GM23248 (cell line): ENCODE data around the gene MIX23. TPM values are rescaled to one million over a fixed set of nuclear protein-coding genes. Genes with fewer than 3 reads are reported as not detected.

Experiments used
- DNase-seq: peaks from one replicate; pipeline ENCODE4 v3.0.0-alpha.2; 2015
- H2AFZ ChIP-seq: fragments of 200-600 bp; sonication (generic); 2 replicates; pipeline ENCODE4 v1.6.1; 2016; ENCODE audit warnings: antibody characterized with exemption
- H3F3A ChIP-seq: fragments of 200-600 bp; sonication (generic); 2 replicates; pipeline ENCODE4 v1.6.1; 2016; ENCODE audit warnings: mild to moderate bottlenecking, antibody characterized with exemption, mixed run types; ENCODE audit not compliant: insufficient read depth
- H3K27ac ChIP-seq: fragments of 200-600 bp; sonication (generic); 2 replicates; pipeline ENCODE4 v1.5.1; 2016; ENCODE audit warnings: mild to moderate bottlenecking
- H3K27me3 ChIP-seq: fragments of 200-600 bp; sonication (generic); replicated peaks from 2 replicates; pipeline ENCODE4 v1.6.1; 2016; ENCODE audit warnings: mild to moderate bottlenecking; ENCODE audit not compliant: insufficient read depth
- H3K36me3 ChIP-seq: fragments of 200-600 bp; sonication (generic); 2 replicates; pipeline ENCODE4 v1.6.1; 2016; ENCODE audit warnings: low read depth, mild to moderate bottlenecking
- H3K4me1 ChIP-seq: fragments of 200-600 bp; sonication (generic); 2 replicates; pipeline ENCODE4 v1.6.1; 2016; ENCODE audit warnings: mild to moderate bottlenecking; ENCODE audit not compliant: insufficient read depth
- H3K4me2 ChIP-seq: fragments of 200-600 bp; sonication (generic); one replicate; pipeline ENCODE4 v1.6.1; 2016; ENCODE audit warnings: mild to moderate bottlenecking; ENCODE audit not compliant: unreplicated experiment
- H3K4me3 ChIP-seq: fragments of 200-600 bp; sonication (generic); 2 replicates; pipeline ENCODE4 v1.5.1; 2016; ENCODE audit warnings: mild to moderate bottlenecking
- H3K79me2 ChIP-seq: fragments of 200-600 bp; sonication (generic); 2 replicates; pipeline ENCODE4 v1.6.1; 2016; ENCODE audit warnings: mild to moderate bottlenecking; ENCODE audit not compliant: insufficient read depth
- H3K9ac ChIP-seq: fragments of 200-600 bp; sonication (generic); 2 replicates; pipeline ENCODE4 v1.6.1; 2016; ENCODE audit warnings: mild to moderate bottlenecking
- H3K9me2 ChIP-seq: fragments of 200-600 bp; sonication (generic); 2 replicates; pipeline ENCODE4 v1.6.1; 2016; ENCODE audit warnings: mixed run types, mild to moderate bottlenecking, moderate library complexity; ENCODE audit not compliant: insufficient read depth
- H3K9me3 ChIP-seq: fragments of 200-600 bp; sonication (generic); one replicate; pipeline ENCODE4 v1.6.1; 2017; ENCODE audit warnings: low read depth
- H4K20me1 ChIP-seq: fragments of 200-600 bp; sonication (generic); 2 replicates; pipeline ENCODE4 v1.6.0; 2016; ENCODE audit not compliant: insufficient read depth
- EZH2 ChIP-seq: fragments of 200-600 bp; sonication (generic); IDR thresholded peaks from 2 replicates; pipeline ENCODE4 v1.6.1; 2018; ENCODE audit warnings: antibody characterized with exemption, mild to moderate bottlenecking; ENCODE audit not compliant: insufficient read depth, poor library complexity, severe bottlenecking
- EZH2phosphoT487 ChIP-seq: fragments of 200-600 bp; sonication (generic); IDR thresholded peaks from 2 replicates; pipeline ENCODE4 v1.6.1; 2018; ENCODE audit warnings: antibody characterized with exemption, moderate library complexity, mild to moderate bottlenecking, low read depth; ENCODE audit not compliant: insufficient read depth
- WGBS, 2 experiments: methylation state at CpG; one replicate each; pipeline ENCODE4 v1.1.6; 2015 to 2017; ENCODE audit warnings: low lambda C conversion rate in 2 of 2, low coverage in 1 of 2; ENCODE audit errors: missing lambda C conversion rate in 2 of 2; 5-methylcytosine and 5-hydroxymethylcytosine counted together
- in situ Hi-C: fragments of 300-500 bp; cut with MboI; formaldehyde crosslinking; loops from 2 replicates; pipeline ENCODE4 v1.15.0; 2020
- polyA plus RNA-seq: library from polyadenylated mRNA; unstranded; fragments of >200 nt; fragmentation: Nextera tagmentation; extraction: Ambion mirVana; gene quantifications from 2 replicates; pipeline ENCODE4 v1.2.1, GENCODE V29; 2016
- total RNA-seq: library from RNA; depleted of rRNA; stranded (reverse); fragments of >200 nt; shearing (Covaris generic); gene quantifications from 2 replicates; pipeline ENCODE4 v1.2.3, GENCODE V29; 2014

The MIX23 gene
- total and polyA plus RNA-seq, 2 experiments from 2014 or later, result 12.3 to 22.7 TPM

DNA sequence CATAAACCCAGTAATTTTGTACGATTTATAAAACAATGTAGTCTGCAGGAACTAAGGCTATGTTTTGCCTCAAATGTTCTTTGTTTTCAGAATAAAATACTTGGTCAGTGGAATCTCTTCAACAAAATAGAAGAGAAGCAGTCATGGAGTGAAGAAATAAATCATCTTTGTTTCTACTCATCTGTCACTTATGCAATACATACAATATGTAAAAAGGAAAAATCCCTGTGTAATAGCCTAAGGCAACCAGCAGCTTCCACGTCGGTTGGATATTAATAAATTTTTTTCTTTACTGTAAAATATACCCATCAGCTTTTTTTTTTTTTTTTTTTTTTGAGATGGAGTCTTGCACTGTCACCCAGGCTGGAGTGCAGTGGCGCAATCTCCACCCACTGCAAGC lies 38.1 kb upstream of the MIX23 start:
- DNase-seq, result no peak
- peaks cover 52% of the 10 kb centered on the region for H3F3A ChIP-seq
- no peak for TF ChIP-seq EZH2
- no peak for TF ChIP-seq EZH2phosphoT487
- no peaks in the 10 kb centered on the region for H3K27me3 ChIP-seq
- peaks cover 82% of the 10 kb centered on the region for H3K79me2 ChIP-seq
- no peak overlapping the region for H3K9ac ChIP-seq
- no peaks in the 10 kb centered on the region for H3K9me2 ChIP-seq
- H4K20me1 ChIP-seq, result no peaks in the 10 kb centered on the region
- H3K9me3 ChIP-seq, result no peaks in the 10 kb centered on the region
- no peak overlapping the region for H3K4me2 ChIP-seq
- WGBS, 2 experiments, result 96 to 99% methylated on average over 4 of the region's 4 CpGs
- no peak overlapping the region for H2AFZ ChIP-seq
- no peak overlapping the region for H3K4me3 ChIP-seq
- peaks cover 32% of the 10 kb centered on the region; the same call in 1 of the 2 replicates for H3K36me3 ChIP-seq
- no peak overlapping the region for H3K27ac ChIP-seq
- no peaks in the 10 kb centered on the region for H3K4me1 ChIP-seq
- in situ Hi-C loops, result no loop called here

- H3F3A ChIP-seq, result peaks cover 23% of the 10 kb centered on the region; the same call in 1 of the 2 replicates
- H2AFZ ChIP-seq, result peak overlapping the region; percentile 93
- no peaks in the 10 kb centered on the region for H3K9me3 ChIP-seq
- H3K27ac ChIP-seq, result peak overlapping the region; percentile 88
- TF ChIP-seq EZH2phosphoT487 (no peak), EZH2 (no peak)
- no peaks in the 10 kb centered on the region for H3K27me3 ChIP-seq
- peaks cover 85% of the 10 kb centered on the region for H3K79me2 ChIP-seq
- no peaks in the 10 kb centered on the region for H4K20me1 ChIP-seq
- H3K9me2 ChIP-seq, result no peaks in the 10 kb centered on the region
- H3K4me3 ChIP-seq, result peak overlapping the region; percentile 98
- DNase-seq, result peak; percentile 42
- 31 to 33% methylated on average over 14 of the region's 14 CpGs for WGBS, 2 experiments
- H3K36me3 ChIP-seq, result peaks cover 4% of the 10 kb centered on the region; the same call in 1 of the 2 replicates
- in situ Hi-C loops, result no loop called here
- peak overlapping the region; percentile 94 for H3K4me2 ChIP-seq
- peaks cover 9% of the 10 kb centered on the region for H3K4me1 ChIP-seq
- peak overlapping the region; percentile 97 for H3K9ac ChIP-seq
Measured at GRCh38 chr3:122416966-122417365, 33.9 kb upstream of the MIX23 start.

DNA sequence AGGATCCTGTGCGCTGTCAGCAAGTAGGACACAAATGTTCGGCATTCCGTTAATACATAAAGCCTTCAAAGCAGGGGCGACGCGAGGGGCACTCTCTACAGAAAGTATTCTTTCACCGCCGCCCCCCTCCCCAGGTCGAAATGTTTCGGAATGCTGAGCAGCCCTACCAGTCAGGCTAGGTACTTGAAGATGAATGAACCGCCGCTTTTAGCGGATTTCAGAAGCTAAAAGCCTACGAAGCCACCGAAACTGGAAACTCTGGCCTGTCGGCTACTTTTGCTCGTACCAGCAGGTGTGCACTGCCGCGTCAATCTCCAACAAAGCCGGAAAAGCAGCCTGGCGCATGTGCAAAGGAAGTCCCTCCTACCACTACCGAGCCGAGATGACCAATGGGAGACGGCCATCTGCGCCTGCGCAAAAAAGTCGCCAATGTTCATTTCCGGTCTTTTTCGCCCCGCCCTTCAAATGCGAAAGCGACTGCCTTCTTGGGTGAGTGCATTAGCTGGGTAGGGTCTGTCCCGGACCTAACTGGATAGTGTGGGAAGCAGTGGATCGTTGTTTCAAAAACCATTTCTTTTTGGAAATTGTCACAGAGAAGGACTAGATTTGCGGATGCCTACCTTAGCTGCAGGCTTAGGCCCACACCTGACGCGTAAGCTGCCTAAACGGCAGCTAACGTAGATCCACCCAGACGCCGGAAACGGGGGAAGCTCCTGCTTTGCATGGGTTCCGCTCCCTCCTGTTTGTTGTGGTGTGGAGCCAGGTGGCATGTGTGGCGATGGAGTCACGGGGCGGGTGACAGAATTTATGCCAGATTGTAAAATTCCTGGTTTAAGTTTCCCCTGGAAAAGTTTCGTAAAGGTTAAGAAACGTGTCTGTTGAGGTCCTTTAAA lies 33.0 kb upstream of the MIX23 start, which contains the start of gene WDR5B:
Gene WDR5B (minus strand): TSS at position 301 of the 893 bp plus-strand sequence. CDS start 534 bp downstream, outside the sequence.
- in situ Hi-C loops, result no loop called here
- 1 to 2% methylated on average over 48 of the region's 48 CpGs for WGBS, 2 experiments

DNA sequence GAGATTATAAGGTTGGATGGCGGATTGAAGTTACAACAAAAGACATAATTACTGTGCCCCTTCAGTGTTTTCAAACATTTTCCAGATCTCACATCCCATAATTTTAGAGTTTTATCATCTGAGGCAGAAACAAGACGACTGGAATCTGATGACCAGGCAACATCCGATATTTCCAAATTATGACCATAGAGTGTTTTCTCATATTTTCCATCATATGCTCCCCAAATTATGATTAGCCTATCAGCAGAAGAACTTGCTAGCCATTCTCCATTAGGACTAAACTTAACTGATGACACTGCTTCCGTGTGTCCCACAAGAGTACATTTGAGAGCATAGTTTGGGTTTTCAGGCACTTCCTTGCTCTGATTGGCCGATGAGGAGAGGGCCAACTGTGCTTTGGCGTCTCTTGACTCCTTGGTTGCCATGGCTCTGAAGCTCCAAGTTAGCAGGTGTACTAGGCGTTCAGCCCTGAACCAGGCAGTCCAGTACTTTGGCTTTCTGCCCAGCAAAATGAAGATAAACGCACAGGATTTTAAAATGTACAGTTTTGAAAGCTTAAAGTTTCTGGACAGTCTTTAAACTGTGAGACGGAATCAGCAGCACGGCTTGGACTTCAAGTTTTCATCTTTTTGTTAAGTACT lies 32.2 kb upstream of the MIX23 start:
- Histone ChIP-seq H3K4me3 (peak overlapping the region; percentile 98), H3K27me3 (no peaks in the 10 kb centered on the region), H4K20me1 (no peaks in the 10 kb centered on the region), H3F3A (peaks cover 13% of the 10 kb centered on the region; the same call in 1 of the 2 replicates), H3K79me2 (peaks cover 89% of the 10 kb centered on the region), H3K27ac (peak overlapping the region; percentile 88), H2AFZ (peak overlapping the region; percentile 93), H3K9me3 (no peaks in the 10 kb centered on the region), H3K4me2 (peak overlapping the region; percentile 94), H3K9me2 (no peaks in the 10 kb centered on the region), H3K9ac (peak overlapping the region; percentile 97), H3K4me1 (peaks cover 9% of the 10 kb centered on the region), H3K36me3 (peaks cover 12% of the 10 kb centered on the region)
- TF ChIP-seq EZH2phosphoT487 (no peak), EZH2 (no peak)
- in situ Hi-C loops, result no loop called here
- DNase-seq, result peak; percentile 67
- WGBS, 2 experiments, result 21 to 24% methylated on average over 10 of the region's 10 CpGs

More for the DNA sequence above, 33.0 kb upstream of the MIX23 start, which contains the start of gene WDR5B:
- Histone ChIP-seq H3K4me1 (peaks cover 9% of the 10 kb centered on the region), H3K9me3 (no peaks in the 10 kb centered on the region), H3K9ac (peak within 1 kb of the TSS; percentile 97), H3K27me3 (no peaks in the 10 kb centered on the region), H3F3A (peaks cover 19% of the 10 kb centered on the region; the same call in 1 of the 2 replicates), H4K20me1 (no peaks in the 10 kb centered on the region), H3K4me2 (peak within 1 kb of the TSS; percentile 94), H3K27ac (peak within 1 kb of the TSS; percentile 88), H3K4me3 (peak within 1 kb of the TSS; percentile 98), H3K9me2 (no peaks in the 10 kb centered on the region), H3K36me3 (peaks cover 4% of the 10 kb centered on the region; the same call in 1 of the 2 replicates), H3K79me2 (peaks cover 85% of the 10 kb centered on the region), H2AFZ (peak within 1 kb of the TSS; percentile 93)
- TF ChIP-seq EZH2phosphoT487 (no peak), EZH2 (no peak)
- DNase-seq, result peak; percentile 98
